ENCODE results near the gene CAMTA1. TPM values are rescaled to one million over a fixed set of nuclear protein-coding genes. Genes with fewer than 3 reads are reported as not detected.
A peak's percentile ranks its signal among the peaks of the same experiment; 100 is the strongest.
"Not testable (repeated sequence)": the region's sequence is repeated elsewhere in the genome, so short reads cannot be mapped to it uniquely, and the experiment has no call there.

CAMTA1 gene
- total RNA-seq, 6 donors from 2014 or later = 38.8 to 74.0 (median 46.1) TPM

GRCh38 chr1:6832531-6833188, 47.4 kb downstream of the CAMTA1 start:
- no peak for ATAC-seq (ENCODE audit: low FRiP score in 2 of 2)
- peak in 1 of 2 donors; percentile 30 for DNase-seq
- WGBS, 2 donors = 73% methylated on average over 4 of the region's 4 CpGs
- no peak overlapping the region for H3K4me3 ChIP-seq
- TF ChIP-seq POLR2AphosphoS5 (IDR thresholded peaks at IDR 0.05) (no peak), POLR2A (IDR thresholded peaks at IDR 0.05) (no peak), EP300 (IDR thresholded peaks at IDR 0.05) (no peak)
- no peaks in the 10 kb centered on the region for H3K27me3 ChIP-seq
- H3K36me3 ChIP-seq = peaks cover 0 to 3% (median 0%) of the 10 kb centered on the region in 4 donors
- peaks cover 0 to 4% (median 1%) of the 10 kb centered on the region in 4 donors for H3K4me1 ChIP-seq
- H3K9me3 ChIP-seq = no peaks in the 10 kb centered on the region
- H3K27ac ChIP-seq = no peak overlapping the region

- ATAC-seq (ENCODE audit: low FRiP score in 2 of 2) = no peak
- TF ChIP-seq POLR2A (IDR thresholded peaks at IDR 0.05) = no peak
- no peak for TF ChIP-seq POLR2AphosphoS5 (IDR thresholded peaks at IDR 0.05)
- 74 to 75% methylated on average over 5 of the region's 5 CpGs for WGBS, 2 donors
- no peaks in the 10 kb centered on the region for H3K9me3 ChIP-seq
- peaks cover 0 to 4% (median 1%) of the 10 kb centered on the region in 4 donors for H3K4me1 ChIP-seq
- H3K27me3 ChIP-seq = no peaks in the 10 kb centered on the region
- DNase-seq = peak in 1 of 2 donors; percentile 42
- peaks cover 0 to 5% (median 0%) of the 10 kb centered on the region in 4 donors for H3K36me3 ChIP-seq
- no peak overlapping the region for H3K27ac ChIP-seq
- no peak overlapping the region for H3K4me3 ChIP-seq
Measured at GRCh38 chr1:6833804-6834203, 48.5 kb downstream of the CAMTA1 start.

- WGBS, 2 donors = 82 to 91% methylated on average over 13 of the region's 13 CpGs
Measured at GRCh38 chr1:6834366-6834765, 49.1 kb downstream of the CAMTA1 start.

GRCh38 chr1:6835139-6835538, 49.9 kb downstream of the CAMTA1 start:
- ATAC-seq (ENCODE audit: low FRiP score in 2 of 2) = peak in 1 of 2 donors; percentile 65

More at GRCh38 chr1:6834366-6834765, 49.1 kb downstream of the CAMTA1 start:
- H3K27ac ChIP-seq = no peak overlapping the region
- TF ChIP-seq CTCF (IDR thresholded peaks at IDR 0.05) = no peak
- no peak for TF ChIP-seq EP300 (IDR thresholded peaks at IDR 0.05)
- TF ChIP-seq POLR2AphosphoS5 (IDR thresholded peaks at IDR 0.05) = no peak
- no peak for TF ChIP-seq POLR2A (IDR thresholded peaks at IDR 0.05)
- ATAC-seq (ENCODE audit: low FRiP score in 2 of 2) (no peak), DNase-seq (no peak)
- no peak overlapping the region for H3K4me3 ChIP-seq
- peaks cover 0 to 5% (median 0%) of the 10 kb centered on the region in 4 donors for H3K36me3 ChIP-seq
- peaks cover 0 to 4% (median 1%) of the 10 kb centered on the region in 4 donors for H3K4me1 ChIP-seq
- H3K27me3 ChIP-seq = no peaks in the 10 kb centered on the region
- H3K9me3 ChIP-seq = no peaks in the 10 kb centered on the region

GRCh38 chr1:6842301-6842700, 57.0 kb downstream of the CAMTA1 start:
- H3K4me1 ChIP-seq = no peaks in the 10 kb centered on the region
- H3K36me3 ChIP-seq = peaks cover 0 to 9% (median 0%) of the 10 kb centered on the region in 4 donors
- no peak overlapping the region for H3K27ac ChIP-seq
- no peak overlapping the region for H3K4me3 ChIP-seq
- ATAC-seq (ENCODE audit: low FRiP score in 2 of 2) = no peak
- TF ChIP-seq EP300 (IDR thresholded peaks at IDR 0.05) (no peak), POLR2AphosphoS5 (IDR thresholded peaks at IDR 0.05) (no peak), POLR2A (IDR thresholded peaks at IDR 0.05) (no peak), CTCF (IDR thresholded peaks at IDR 0.05) (no peak)
- no peaks in the 10 kb centered on the region for H3K9me3 ChIP-seq
- WGBS, 2 donors = 89 to 91% methylated on average over 8 of the region's 8 CpGs
- H3K27me3 ChIP-seq = no peaks in the 10 kb centered on the region
- DNase-seq = no peak

More at GRCh38 chr1:6835139-6835538, 49.9 kb downstream of the CAMTA1 start:
- H3K9me3 ChIP-seq = no peaks in the 10 kb centered on the region
- H3K4me1 ChIP-seq = peaks cover 0 to 4% (median 1%) of the 10 kb centered on the region in 4 donors
- DNase-seq = no peak
- WGBS, 2 donors = 64 to 86% methylated on average over 3 of the region's 3 CpGs
- H3K27me3 ChIP-seq = no peaks in the 10 kb centered on the region
- TF ChIP-seq CTCF (IDR thresholded peaks at IDR 0.05) (no peak), POLR2A (IDR thresholded peaks at IDR 0.05) (no peak), EP300 (IDR thresholded peaks at IDR 0.05) (no peak), POLR2AphosphoS5 (IDR thresholded peaks at IDR 0.05) (no peak)
- H3K27ac ChIP-seq = no peak overlapping the region
- no peak overlapping the region for H3K4me3 ChIP-seq
- H3K36me3 ChIP-seq = peaks cover 0 to 5% (median 0%) of the 10 kb centered on the region in 4 donors

GRCh38 chr1:6845786-6846185, 60.5 kb downstream of the CAMTA1 start:
- not testable (repeated sequence) for H3K27ac ChIP-seq; H3K9me3 ChIP-seq; H3K36me3 ChIP-seq; H3K4me3 ChIP-seq; ATAC-seq (ENCODE audit: low FRiP score in 2 of 2); DNase-seq; H3K27me3 ChIP-seq; H3K4me1 ChIP-seq
- 94 to 97% methylated on average over 4 of the region's 4 CpGs for WGBS, 2 donors

Data from upper lobe of left lung (tissue), 6 donors.